HG03139 (cell line): ENCODE results near the gene AMOT.

Experiments used
- ATAC-seq: cut with Tn5 transposase; IDR thresholded peaks from one replicate; pipeline ENCODE4 v1.9.1; 2021; ENCODE audit not compliant: unreplicated experiment

AMOT gene

DNA sequence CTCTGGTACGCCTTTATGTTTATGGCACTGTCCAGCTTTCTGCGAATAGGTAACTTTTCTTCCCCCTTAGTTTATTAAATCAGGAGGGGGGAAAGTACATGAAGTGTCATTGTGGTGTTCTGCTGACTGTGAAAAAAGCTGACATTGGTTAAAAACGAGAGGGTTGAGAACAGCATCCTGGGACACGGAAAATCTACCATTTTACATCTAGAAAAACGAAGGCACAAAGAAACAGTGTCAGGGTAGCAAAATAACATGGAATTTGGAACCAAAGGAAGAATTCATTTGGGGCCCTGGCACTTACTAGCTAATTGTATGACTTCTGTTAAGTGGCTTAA lies 1.2 kb upstream of the AMOT start:
- no peak for ATAC-seq

DNA sequence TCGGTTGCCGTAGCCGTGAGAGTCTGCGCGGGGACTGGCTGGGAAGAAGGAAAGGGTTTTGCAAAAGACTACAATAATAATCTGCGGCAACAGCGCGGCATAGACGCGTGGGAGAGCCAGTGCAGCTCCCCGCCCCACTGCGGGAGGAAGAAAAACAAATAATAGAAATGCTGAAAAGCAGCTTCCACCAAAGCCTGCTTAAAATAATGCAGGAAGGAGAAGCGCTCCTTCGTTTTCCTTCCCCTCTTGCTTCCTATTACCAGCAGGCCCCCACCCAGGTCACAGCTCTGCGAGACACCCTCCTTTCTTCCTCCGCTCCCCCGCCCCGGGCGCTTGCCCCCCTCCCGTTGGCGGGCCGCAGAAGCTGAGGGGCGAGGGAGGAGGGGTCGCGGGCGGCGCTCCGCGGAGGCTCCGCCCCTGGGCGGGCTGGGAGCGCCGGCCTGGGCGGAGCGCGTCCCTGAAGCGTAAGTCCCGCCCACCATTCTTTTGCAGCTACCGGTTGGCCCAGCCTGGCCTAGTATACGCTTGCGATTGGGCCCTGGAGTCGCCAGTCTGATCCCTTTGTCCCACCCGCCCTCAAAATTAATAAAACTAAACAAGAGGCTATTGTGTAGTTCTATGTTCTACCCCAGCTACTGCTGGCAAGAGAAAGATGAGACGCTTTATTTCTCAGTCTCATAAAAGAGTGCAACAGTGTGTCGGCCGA lies 636 bp upstream of the AMOT start:
- peak; percentile 94 for ATAC-seq

DNA sequence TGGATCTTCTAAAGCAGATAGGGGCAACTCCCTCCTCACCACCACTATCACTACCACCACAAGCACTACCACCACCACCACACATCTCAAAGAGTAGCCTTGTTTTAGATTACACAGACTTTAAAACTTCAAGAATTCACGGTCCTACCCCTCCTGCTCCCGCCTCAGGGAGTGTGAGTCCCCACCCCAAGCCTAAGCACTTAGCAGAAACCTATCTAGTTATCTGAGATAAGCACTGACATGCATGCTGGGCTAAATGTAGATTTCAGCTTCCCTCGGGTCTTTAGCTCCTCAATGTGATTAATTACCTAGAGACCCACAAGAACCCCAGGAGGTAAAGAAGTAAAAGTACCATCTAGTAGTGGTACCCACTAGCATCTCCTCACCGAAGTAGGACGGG lies 775 bp downstream of the AMOT start:
- ATAC-seq: no peak

- no peak for ATAC-seq
Measured at GRCh38 chrX:112837531-112837930, 3.1 kb downstream of the AMOT start.

DNA sequence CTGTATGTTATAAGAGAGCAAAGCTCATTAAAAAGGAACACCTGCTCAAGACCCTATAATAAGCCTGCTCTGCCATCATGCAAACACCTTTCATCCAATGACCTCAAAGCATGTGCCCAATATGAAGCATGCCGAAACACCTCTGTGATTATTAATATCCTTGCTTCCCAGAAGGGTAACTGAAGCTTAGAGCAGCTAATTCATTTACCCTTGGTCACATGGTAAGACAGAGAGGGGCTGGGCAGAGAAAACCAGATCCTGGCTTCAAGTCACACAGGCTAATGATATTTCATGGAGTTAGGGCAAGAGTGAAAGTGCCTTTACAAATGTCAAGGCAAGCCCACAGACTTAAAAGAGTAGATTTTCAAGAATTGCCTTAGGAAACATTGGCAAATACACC lies 5.6 kb downstream of the AMOT start:
- ATAC-seq: no peak

DNA sequence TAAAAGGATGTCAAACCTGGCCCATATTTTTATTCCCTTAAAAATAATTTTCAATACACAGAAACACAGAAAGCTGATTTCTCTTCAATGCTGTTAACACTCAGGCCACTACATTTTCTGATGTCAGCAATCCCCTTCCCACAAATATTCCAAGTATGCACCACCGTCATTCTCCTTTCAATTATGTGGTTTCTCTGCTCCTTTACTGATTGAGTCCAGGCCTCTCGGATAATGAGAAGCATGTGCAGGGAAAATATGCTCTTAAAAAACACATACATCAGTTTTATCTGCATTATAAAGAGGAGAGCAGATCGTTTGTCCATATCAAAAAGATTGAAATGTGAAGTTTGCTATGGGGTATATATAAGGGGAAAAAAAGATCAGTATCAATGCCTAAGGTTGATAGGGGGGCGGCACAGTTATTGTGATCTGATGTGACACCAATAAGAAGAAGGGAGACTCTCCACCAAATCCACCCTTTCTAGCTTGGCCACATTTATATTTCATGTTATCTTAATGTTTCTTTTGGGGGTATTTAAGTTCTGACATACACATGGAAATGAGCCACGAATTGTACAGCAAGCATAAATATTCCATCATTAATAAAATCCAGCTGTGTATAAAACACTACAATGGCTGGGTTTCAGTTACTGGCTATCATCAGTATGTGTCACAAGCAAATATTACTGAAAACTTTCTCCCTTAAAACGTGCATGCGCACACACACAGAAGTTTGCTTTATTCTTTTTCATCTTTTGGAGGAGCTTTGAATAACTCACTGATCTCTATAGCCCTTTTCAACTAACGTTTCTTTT lies 6.4 kb downstream of the AMOT start:
- ATAC-seq: no peak

- ATAC-seq: no peak
Measured at GRCh38 chrX:112832481-112833095, 8.0 kb downstream of the AMOT start.

- ATAC-seq: no peak
Measured at GRCh38 chrX:112830540-112830939, 10.1 kb downstream of the AMOT start.

DNA sequence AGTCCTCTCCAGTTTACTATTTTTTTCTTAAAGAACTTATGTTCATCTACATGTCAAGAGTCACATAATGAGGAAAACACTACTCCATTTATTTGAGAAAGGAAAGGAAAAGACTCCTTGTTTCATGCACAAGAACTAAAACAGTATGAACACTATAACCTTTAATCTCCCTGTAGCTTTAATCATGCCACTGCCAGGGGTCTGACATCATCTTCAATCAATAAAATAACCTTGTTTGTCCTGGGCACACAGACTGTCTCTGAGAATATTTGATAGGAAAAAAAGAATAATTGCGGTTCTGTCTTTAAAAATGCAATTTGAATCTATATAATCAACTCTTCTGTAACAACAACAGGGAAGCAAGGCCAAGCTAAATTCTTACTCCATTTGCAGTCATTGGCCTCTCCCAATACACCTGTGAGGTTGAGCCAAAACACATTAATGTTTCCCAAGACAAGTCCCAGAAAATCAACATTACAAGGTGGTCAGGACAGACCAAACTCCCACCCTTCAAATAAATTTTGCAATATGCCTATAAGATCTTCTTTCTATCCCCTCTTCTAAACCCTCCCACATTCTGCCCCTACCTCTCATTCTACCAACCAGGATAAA lies 13.2 kb downstream of the AMOT start:
- no peak for ATAC-seq

- ATAC-seq: no peak
Measured at GRCh38 chrX:112826023-112826422, 14.6 kb downstream of the AMOT start.

DNA sequence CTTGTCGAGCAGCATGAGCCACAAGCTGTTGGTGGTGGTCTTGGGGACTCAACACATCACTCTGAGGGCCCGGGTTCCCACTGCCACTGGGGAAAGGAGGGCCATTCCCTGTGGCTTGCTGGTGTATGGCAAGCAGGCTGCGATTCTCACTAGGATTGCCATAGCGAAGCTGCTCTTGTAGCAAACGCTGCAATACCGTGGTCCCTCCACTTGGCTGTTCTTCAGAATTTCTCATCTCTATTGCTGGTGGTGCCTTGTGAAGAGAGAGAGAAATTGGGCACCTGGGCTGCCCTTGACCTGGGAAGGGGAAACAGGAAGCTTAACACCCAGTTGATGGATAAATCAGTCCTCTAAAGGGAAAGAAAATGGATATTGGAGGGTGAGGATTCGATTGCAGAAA lies 17.7 kb downstream of the AMOT start:
- ATAC-seq: no peak

DNA sequence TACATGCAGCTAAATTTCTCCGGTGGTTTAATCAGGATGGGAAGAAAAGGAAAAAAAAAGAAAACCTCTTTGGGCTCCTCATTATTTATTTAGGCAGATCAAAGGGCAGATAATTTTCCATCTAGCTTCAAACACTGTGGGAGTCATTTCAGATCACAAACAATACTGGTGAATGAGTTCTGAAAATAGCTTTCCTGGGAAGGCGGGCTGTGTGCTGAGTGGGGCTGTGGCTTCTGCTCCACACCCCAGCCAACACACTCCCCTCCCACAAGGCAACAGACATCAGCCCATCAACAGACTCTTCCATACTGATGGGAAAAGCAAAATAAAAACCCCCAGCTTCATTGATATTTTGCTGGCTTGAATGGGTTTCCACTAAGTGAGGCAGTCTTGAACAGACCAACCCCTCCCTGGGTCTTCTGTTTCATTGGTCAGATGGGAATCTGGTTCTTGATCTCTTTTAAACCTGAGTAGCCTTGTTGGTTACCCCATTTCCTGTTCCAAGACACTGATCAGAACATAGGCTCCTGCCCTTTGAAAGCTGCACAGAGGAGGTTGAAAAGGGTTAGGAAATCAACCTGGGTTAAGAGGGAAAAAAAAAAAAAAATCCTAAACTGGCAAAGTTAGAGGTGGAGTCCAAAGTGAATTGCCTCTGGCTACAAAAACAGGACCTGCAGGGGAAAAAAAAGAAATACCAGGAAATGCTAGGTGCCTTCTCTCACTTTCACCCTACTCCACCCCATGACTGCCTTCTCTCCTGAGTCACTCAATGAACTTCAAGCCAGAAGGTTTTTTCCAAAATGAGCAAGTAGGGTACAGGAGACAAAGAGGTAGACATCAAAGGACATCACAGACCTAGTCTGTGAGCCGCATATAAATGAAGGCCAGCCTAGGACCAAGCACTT lies 20.0 kb downstream of the AMOT start:
- no peak for ATAC-seq

DNA sequence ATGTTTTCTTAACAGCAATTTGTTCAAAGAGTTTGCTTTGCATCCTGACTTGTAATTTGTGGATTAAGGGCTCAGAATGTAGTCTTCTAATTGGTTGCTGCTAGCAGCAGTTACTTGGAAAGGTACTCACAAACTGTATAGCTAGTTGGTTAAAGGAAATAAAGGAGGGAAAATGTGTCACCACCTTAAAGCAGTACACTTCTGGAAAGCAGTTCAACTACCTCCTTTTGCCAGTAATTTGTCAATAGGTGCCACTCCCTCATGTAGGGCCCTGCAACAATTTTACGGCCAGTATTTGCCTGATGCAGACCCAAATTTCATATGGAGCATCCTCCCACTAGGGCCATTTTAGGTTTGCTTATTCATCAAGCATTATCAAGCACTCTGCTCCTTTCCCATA lies 20.8 kb downstream of the AMOT start:
- ATAC-seq: no peak

- no peak for ATAC-seq
Measured at GRCh38 chrX:112819008-112819640, 21.5 kb downstream of the AMOT start.

- ATAC-seq: no peak
Measured at GRCh38 chrX:112818114-112819007, 22.3 kb downstream of the AMOT start.

DNA sequence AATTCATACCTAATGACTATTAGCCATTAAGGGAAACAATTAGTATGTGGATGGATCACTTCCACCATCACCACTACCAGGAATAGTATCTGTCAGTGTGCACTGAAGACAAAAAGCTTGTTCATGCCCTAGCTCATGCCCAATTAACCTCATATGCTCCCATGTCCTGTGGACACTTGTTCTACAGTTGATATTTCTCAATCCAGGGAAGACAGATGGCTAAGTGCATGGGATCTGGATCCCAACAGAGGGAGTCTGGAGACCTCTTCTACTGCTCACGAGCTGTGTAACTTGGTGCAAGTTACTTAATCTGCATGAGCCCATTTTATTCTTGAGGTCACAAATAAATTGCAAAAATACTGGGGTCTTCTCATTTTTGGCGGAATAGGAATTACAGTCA lies 23.7 kb downstream of the AMOT start:
- ATAC-seq: no peak

DNA sequence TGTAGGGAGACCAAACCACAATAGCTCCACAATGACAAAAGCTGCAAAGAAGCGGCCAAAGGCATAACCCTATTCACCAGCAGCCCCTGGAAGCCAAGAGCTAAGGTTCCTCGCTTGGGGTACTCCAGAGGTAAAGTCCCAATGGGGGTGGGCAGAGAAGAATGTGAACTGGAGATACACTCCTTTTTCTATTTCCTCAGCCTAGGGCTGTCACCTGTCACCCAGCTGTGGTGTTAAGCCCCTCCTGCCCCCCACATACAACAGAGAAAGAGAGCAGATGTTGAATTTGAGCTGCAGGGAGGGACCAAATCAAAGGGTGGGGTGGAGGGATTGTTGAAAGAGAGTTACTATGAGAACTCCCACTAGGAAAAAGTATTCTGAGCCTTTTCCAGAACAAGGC lies 26.1 kb downstream of the AMOT start:
- no peak for ATAC-seq

GRCh38 chrX:112812741-112813140 lies 27.9 kb downstream of the AMOT start:
- ATAC-seq: no peak

- ATAC-seq: no peak
Measured at GRCh38 chrX:112808651-112809195, 31.9 kb downstream of the AMOT start.
